ENCODE data around the gene ALKBH4.

- TF ChIP-seq CTCF (IDR thresholded peaks at IDR 0.05; ENCODE audit: borderline replicate concordance, extremely low read depth, low read length, poor library complexity, severe bottlenecking) (no peak), EZH2 (IDR thresholded peaks at IDR 0.05; ENCODE audit: borderline replicate concordance, low read depth, low read length, severe bottlenecking) (no peak)
These were observed 38.2 kb downstream of the ALKBH4 start for GRCh38 chr7:102426268-102427018.

Data from DND-41 (cell line).